Thyroid gland (tissue), 4 donors: Measurements from ENCODE around the gene LAMA3. TPM values are rescaled to one million over a fixed set of nuclear protein-coding genes. Genes with fewer than 3 reads are reported as not detected.

ENCODE experiments used
- DNase-seq, 2 donors: peaks; one replicate each; pipeline ENCODE4 v3.0.0-alpha.2; 2019
- H3K27ac ChIP-seq, 3 donors: fragments of 200-600 bp; sonication (generic); 1 replicate in 2 of 3; 2 replicates in 1 of 3; pipeline ENCODE4 v1.5.1; 2016 to 2019; ENCODE audit warnings: mild to moderate bottlenecking in 1 of 3, moderate library complexity in 1 of 3
- H3K27me3 ChIP-seq: fragments of 200-600 bp; sonication (generic); one replicate; pipeline ENCODE4 v1.5.1; 2019
- H3K36me3 ChIP-seq, 2 donors: fragments of 200-600 bp; sonication (generic); one replicate each; pipeline ENCODE4 v1.5.1; 2016 to 2019
- H3K4me1 ChIP-seq, 2 donors: fragments of 200-600 bp; sonication (generic); one replicate each; pipeline ENCODE4 v1.5.1; 2017 to 2019
- H3K4me3 ChIP-seq, 3 donors: fragments of 200-600 bp; sonication (generic); replicated peaks in 1 of 3; 1 replicate in 2 of 3; 2 replicates in 1 of 3; pipeline ENCODE4 v1.5.1; 2016; ENCODE audit warnings: mild to moderate bottlenecking in 1 of 3
- H3K9me3 ChIP-seq: fragments of 200-600 bp; sonication (generic); one replicate; pipeline ENCODE4 v1.5.1; 2017
- POLR2A ChIP-seq, 2 donors: fragments of 450-650 bp; IDR thresholded peaks; one replicate each; pipeline ENCODE4 v1.6.1; 2017; ENCODE audit warnings: antibody characterized with exemption in 2 of 2, mild to moderate bottlenecking in 2 of 2, moderate library complexity in 1 of 2
- WGBS, 2 donors: methylation state at CpG; one replicate each; pipeline ENCODE4 v1.1.5; 2017; 5-methylcytosine and 5-hydroxymethylcytosine counted together
- intact Hi-C: fragments of 100-400 bp; cut with DNase I; formaldehyde crosslinking; loops from one replicate; pipeline ENCODE4 v1.15.1; 2023
- total RNA-seq, 4 donors: library from RNA; depleted of rRNA; stranded (reverse); fragments of >200 nt; gene quantifications; one replicate each; pipeline ENCODE4 v1.2.3, GENCODE V29; 2016
- TF ChIP-seq, protein P1 (sequence below), 6 experiments: fragments of 200-600 bp in 3 of 6; fragments of 450-650 bp in 3 of 6; sonication (generic) in 3 of 6; IDR thresholded peaks; one replicate each; pipeline ENCODE4 v1.5.1; 2016 to 2019; ENCODE audit warnings: antibody characterized with exemption in 6 of 6, mild to moderate bottlenecking in 2 of 6, inconsistent platforms in 1 of 6, moderate library complexity in 1 of 6

LAMA3 gene
- total RNA-seq, 4 donors from 2014 or later = 7.5 to 12.1 (median 8.9) TPM

GRCh38 chr18:23816021-23816420 lies 126.8 kb downstream of the LAMA3 start:
- TF ChIP-seq, protein P1, sequence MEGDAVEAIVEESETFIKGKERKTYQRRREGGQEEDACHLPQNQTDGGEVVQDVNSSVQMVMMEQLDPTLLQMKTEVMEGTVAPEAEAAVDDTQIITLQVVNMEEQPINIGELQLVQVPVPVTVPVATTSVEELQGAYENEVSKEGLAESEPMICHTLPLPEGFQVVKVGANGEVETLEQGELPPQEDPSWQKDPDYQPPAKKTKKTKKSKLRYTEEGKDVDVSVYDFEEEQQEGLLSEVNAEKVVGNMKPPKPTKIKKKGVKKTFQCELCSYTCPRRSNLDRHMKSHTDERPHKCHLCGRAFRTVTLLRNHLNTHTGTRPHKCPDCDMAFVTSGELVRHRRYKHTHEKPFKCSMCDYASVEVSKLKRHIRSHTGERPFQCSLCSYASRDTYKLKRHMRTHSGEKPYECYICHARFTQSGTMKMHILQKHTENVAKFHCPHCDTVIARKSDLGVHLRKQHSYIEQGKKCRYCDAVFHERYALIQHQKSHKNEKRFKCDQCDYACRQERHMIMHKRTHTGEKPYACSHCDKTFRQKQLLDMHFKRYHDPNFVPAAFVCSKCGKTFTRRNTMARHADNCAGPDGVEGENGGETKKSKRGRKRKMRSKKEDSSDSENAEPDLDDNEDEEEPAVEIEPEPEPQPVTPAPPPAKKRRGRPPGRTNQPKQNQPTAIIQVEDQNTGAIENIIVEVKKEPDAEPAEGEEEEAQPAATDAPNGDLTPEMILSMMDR (IDR thresholded peaks at IDR 0.05) = no peak
- TF ChIP-seq POLR2A (IDR thresholded peaks at IDR 0.05) = no peak
- H3K27me3 ChIP-seq = no peaks in the 10 kb centered on the region
- H3K27ac ChIP-seq = no peak overlapping the region
- 94 to 96% methylated on average over 6 of the region's 6 CpGs for WGBS, 2 donors
- no peaks in the 10 kb centered on the region for H3K9me3 ChIP-seq
- no peak overlapping the region for H3K4me3 ChIP-seq
- no peaks in the 10 kb centered on the region for H3K4me1 ChIP-seq
- H3K36me3 ChIP-seq = no peaks in the 10 kb centered on the region
- no peak for DNase-seq
- intact Hi-C loops = loop anchor here (10.0 kb wide), 2 partner anchors 99 to 191 kb away; no protein-coding TSS in a partner anchor

DNA sequence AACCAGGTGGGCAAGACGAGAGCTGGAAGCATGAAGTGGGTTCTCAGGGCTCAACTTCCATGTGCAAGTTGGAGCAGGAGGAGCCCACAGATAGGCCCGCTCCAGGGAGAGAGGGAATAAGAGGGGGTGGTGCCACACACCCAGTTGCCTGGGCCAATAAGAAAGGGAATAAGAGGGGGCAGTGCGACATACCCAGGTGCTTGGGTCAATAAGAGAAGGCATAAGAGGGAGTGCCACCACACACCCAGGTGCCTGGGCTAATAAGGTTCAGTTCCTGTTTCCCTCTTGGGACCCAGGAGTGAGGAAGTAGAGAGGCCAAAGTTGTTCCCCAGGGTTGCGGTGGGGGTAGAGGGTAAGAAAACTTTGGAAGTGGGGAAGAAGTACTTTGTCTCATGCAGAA lies 127.5 kb downstream of the LAMA3 start:
- no peaks in the 10 kb centered on the region for H3K36me3 ChIP-seq
- no peak for DNase-seq
- no peaks in the 10 kb centered on the region for H3K9me3 ChIP-seq
- H3K4me3 ChIP-seq = no peak overlapping the region
- TF ChIP-seq POLR2A (IDR thresholded peaks at IDR 0.05) = no peak
- TF ChIP-seq, protein P1 (IDR thresholded peaks at IDR 0.05) = no peak
- WGBS, 2 donors = 90 to 91% methylated on average over 4 of the region's 4 CpGs
- H3K27me3 ChIP-seq = no peaks in the 10 kb centered on the region
- intact Hi-C loops = loop anchor here (10.0 kb wide), 2 partner anchors 98 to 192 kb away; no protein-coding TSS in a partner anchor
- no peak overlapping the region for H3K27ac ChIP-seq
- no peaks in the 10 kb centered on the region for H3K4me1 ChIP-seq

- WGBS, 2 donors = 82 to 91% methylated on average over 1 of the region's 1 CpG
- no peaks in the 10 kb centered on the region for H3K4me1 ChIP-seq
- no peaks in the 10 kb centered on the region for H3K36me3 ChIP-seq
- H3K9me3 ChIP-seq = no peaks in the 10 kb centered on the region
- TF ChIP-seq, protein P1 (IDR thresholded peaks at IDR 0.05) = no peak
- no peak for TF ChIP-seq POLR2A (IDR thresholded peaks at IDR 0.05)
- no peak for DNase-seq
- H3K27ac ChIP-seq = no peak overlapping the region
- intact Hi-C loops = loop anchor here (10.0 kb wide), 2 partner anchors 96 to 194 kb away; no protein-coding TSS in a partner anchor
- H3K4me3 ChIP-seq = no peak overlapping the region
- no peaks in the 10 kb centered on the region for H3K27me3 ChIP-seq
Observed at GRCh38 chr18:23819001-23819400, 129.7 kb downstream of the LAMA3 start.

DNA sequence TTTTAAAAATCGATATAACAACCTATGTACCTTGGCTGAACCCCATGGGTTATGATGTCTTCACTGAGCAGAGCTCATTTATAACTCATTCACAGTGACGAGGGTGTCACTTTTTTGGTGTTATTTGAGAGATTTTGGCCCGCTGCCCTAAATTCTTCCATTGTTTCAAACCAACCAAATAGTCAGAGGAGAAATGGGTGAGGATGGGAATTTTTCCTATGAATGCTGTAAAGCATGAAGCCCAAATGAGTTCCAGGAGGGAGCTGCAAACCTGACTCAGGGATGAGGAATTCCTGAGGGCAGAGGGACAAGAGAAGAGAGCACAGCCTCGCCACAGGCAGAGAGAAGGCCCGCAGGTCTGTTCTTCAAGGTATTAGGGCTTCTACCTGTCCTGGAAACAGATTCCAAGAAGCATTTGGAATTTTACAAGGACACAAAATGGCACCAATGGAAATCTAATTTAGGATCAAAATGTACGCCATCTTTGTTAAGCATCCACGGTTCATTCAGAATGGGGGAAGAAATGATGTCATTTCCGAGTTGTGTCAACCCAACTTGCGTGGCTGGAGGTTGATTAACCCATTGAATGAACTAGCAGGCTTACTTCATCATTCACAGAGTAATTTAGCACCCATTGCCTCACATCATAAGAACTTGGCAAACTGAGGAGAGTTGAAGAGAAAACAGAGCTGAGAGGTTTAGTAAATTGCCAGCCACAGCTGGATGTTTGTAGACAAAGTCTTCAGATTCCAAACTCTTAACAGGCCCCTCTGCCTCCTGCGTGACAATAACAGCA lies 133.5 kb downstream of the LAMA3 start:
- no peak for TF ChIP-seq POLR2A (IDR thresholded peaks at IDR 0.05)
- TF ChIP-seq, protein P1 (IDR thresholded peaks at IDR 0.05) = no peak
- H3K36me3 ChIP-seq = no peaks in the 10 kb centered on the region
- H3K9me3 ChIP-seq = no peaks in the 10 kb centered on the region
- WGBS, 2 donors = 80 to 86% methylated on average over 10 of the region's 10 CpGs
- H3K4me3 ChIP-seq = no peak overlapping the region
- H3K27ac ChIP-seq = no peak overlapping the region
- H3K4me1 ChIP-seq = no peaks in the 10 kb centered on the region
- intact Hi-C loops = no loop called here
- H3K27me3 ChIP-seq = no peaks in the 10 kb centered on the region
- no peak for DNase-seq

DNA sequence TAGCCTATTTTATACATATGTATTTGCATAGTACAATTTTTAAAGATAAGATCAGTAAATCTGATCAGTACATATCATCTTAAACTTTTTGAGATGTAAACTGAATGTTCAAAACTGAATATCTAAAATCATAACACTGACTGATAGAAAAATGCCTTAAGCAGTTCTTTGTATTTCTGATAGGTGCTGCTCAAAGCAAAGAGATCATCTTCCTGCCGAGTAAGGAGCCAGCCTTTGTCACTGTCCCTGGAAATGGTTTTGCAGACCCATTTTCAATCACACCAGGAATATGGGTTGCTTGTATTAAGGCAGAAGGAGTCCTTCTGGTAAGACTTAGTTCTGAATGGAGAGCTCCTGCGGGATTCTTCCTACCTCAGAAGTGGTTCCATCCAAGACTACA lies 135.0 kb downstream of the LAMA3 start:
- Histone ChIP-seq H3K36me3 (no peaks in the 10 kb centered on the region), H3K27me3 (no peaks in the 10 kb centered on the region), H3K9me3 (no peaks in the 10 kb centered on the region), H3K4me3 (no peak overlapping the region), H3K4me1 (no peaks in the 10 kb centered on the region), H3K27ac (no peak overlapping the region)
- TF ChIP-seq, protein P1 (IDR thresholded peaks at IDR 0.05) = no peak
- no peak for TF ChIP-seq POLR2A (IDR thresholded peaks at IDR 0.05)
- intact Hi-C loops = no loop called here
- WGBS, 2 donors = 80 to 86% methylated on average over 2 of the region's 2 CpGs
- DNase-seq = no peak
